PFSK-1 (cell line): Measurements from ENCODE around the gene MT1X.

Experiments used
- FOXP2 ChIP-seq: optimal IDR thresholded peaks from 2 replicates; pipeline ENCODE3; 2011; ENCODE audit warnings: borderline replicate concordance, control low read depth, inconsistent platforms; ENCODE audit not compliant: insufficient read depth; ENCODE audit errors: extremely low read length, extremely low read depth
- POLR2AphosphoS5 ChIP-seq: IDR thresholded peaks from 2 replicates; pipeline ENCODE4 v1.6.1; 2012; ENCODE audit warnings: low read depth, mild to moderate bottlenecking, control low read depth, low read length, moderate library complexity
- REST ChIP-seq, 2 experiments: IDR thresholded peaks; 2 replicates each; pipeline versions ENCODE4 v1.6.1 to v1.8.0; 2011 to 2012; ENCODE audit warnings: low read depth in 2 of 2, low read length in 2 of 2, control low read depth in 1 of 2, inconsistent platforms in 1 of 2, mild to moderate bottlenecking in 1 of 2, moderate library complexity in 1 of 2; ENCODE audit not compliant: insufficient read depth in 1 of 2
- SIN3A ChIP-seq: IDR thresholded peaks from 2 replicates; pipeline ENCODE4 v1.6.1; 2012; ENCODE audit warnings: mild to moderate bottlenecking, low read length, moderate library complexity, borderline replicate concordance; ENCODE audit not compliant: insufficient read depth
- TAF1 ChIP-seq: IDR thresholded peaks from 2 replicates; pipeline ENCODE4 v1.6.1; 2012; ENCODE audit warnings: low read length, control low read depth, borderline replicate concordance; ENCODE audit not compliant: insufficient read depth

GRCh38 chr16:56711862-56712261, 29.6 kb downstream of the MT1X start:
- TF ChIP-seq POLR2AphosphoS5 (no peak), TAF1 (no peak), SIN3A (no peak), REST (IDR thresholded peaks at IDR 0.05; ENCODE audit: insufficient read depth in 1 of 2, low read depth in 2 of 2, low read length in 2 of 2) (no peak), FOXP2 (no peak)
